HG03378 (cell line): Measurements from ENCODE around the gene ATRNL1.
A peak's percentile ranks its signal among the peaks of the same experiment; 100 is the strongest.
"Not testable (repeated sequence)": the region's sequence is repeated elsewhere in the genome, so short reads cannot be mapped to it uniquely, and the experiment has no call there.

Experiments used
- ATAC-seq: cut with Tn5 transposase; IDR thresholded peaks from one replicate; pipeline ENCODE4 v1.9.1; 2021; ENCODE audit warnings: mild to moderate bottlenecking, moderate library complexity; ENCODE audit not compliant: unreplicated experiment

Gene ATRNL1

GRCh38 chr10:115084277-115084850, 8.8 kb upstream of the ATRNL1 start:
- ATAC-seq = no peak

- no peak for ATAC-seq
Observed at GRCh38 chr10:115091161-115091560, 2.0 kb upstream of the ATRNL1 start.

GRCh38 chr10:115092258-115092554, 959 bp upstream of the ATRNL1 start:
- peak; percentile 18 for ATAC-seq

GRCh38 chr10:115092555-115093285, 445 bp upstream of the ATRNL1 start:
- ATAC-seq = peak; percentile 46

GRCh38 chr10:115093776-115094408, 727 bp downstream of the ATRNL1 start:
- peak; percentile 44 for ATAC-seq

GRCh38 chr10:115094416-115095140, 1.4 kb downstream of the ATRNL1 start:
- no peak for ATAC-seq

GRCh38 chr10:115095758-115096157, 2.6 kb downstream of the ATRNL1 start:
- ATAC-seq = no peak

- no peak for ATAC-seq
Observed at GRCh38 chr10:115103700-115104099, 10.5 kb downstream of the ATRNL1 start.

- ATAC-seq = not testable (repeated sequence)
Observed at GRCh38 chr10:115105411-115105810, 12.2 kb downstream of the ATRNL1 start.

- ATAC-seq = no peak
Observed at GRCh38 chr10:115107830-115108229, 14.7 kb downstream of the ATRNL1 start.

GRCh38 chr10:115117301-115117700, 24.1 kb downstream of the ATRNL1 start:
- no peak for ATAC-seq

GRCh38 chr10:115118346-115118745, 25.2 kb downstream of the ATRNL1 start:
- ATAC-seq = peak; percentile 49

GRCh38 chr10:115125505-115125904, 32.3 kb downstream of the ATRNL1 start:
- no peak for ATAC-seq

GRCh38 chr10:115129752-115130151, 36.6 kb downstream of the ATRNL1 start:
- peak; percentile 64 for ATAC-seq

- ATAC-seq = no peak
Observed at GRCh38 chr10:115136616-115137015, 43.5 kb downstream of the ATRNL1 start.

GRCh38 chr10:115141254-115141653, 48.1 kb downstream of the ATRNL1 start:
- no peak for ATAC-seq

- no peak for ATAC-seq
Observed at GRCh38 chr10:115157357-115157756, 64.2 kb downstream of the ATRNL1 start.

GRCh38 chr10:115163129-115163528, 70.0 kb downstream of the ATRNL1 start:
- no peak for ATAC-seq

GRCh38 chr10:115164220-115164619, 71.1 kb downstream of the ATRNL1 start:
- ATAC-seq = no peak

GRCh38 chr10:115167751-115168150, 74.6 kb downstream of the ATRNL1 start:
- no peak for ATAC-seq

GRCh38 chr10:115171392-115171960, 78.3 kb downstream of the ATRNL1 start:
- ATAC-seq = no peak
